CD4-positive, alpha-beta T cell (primary cell): ENCODE data around the gene IGFBP5. TPM values are rescaled to one million over a fixed set of nuclear protein-coding genes. Genes with fewer than 3 reads are reported as not detected.

Experiments
- ATAC-seq: fragments of 200-7000 bp; cut with Tn5 transposase; one replicate; pipeline ENCODE4 v1.10.0; 2022; ENCODE audit warnings: mild to moderate bottlenecking; ENCODE audit not compliant: poor library complexity
- CTCF ChIA-PET: fragments of 350-600 bp; sonication (Branson Sonifier 250); formaldehyde crosslinking; loops from one replicate; lab custom pipeline; 2021; ENCODE audit warnings: antibody characterized with exemption, inconsistent platforms; lab: Charles Lee
- POLR2A ChIA-PET: fragments of 350-600 bp; sonication (Branson Sonifier 250); formaldehyde crosslinking; loops from one replicate; lab custom pipeline; 2021; ENCODE audit warnings: antibody characterized with exemption, inconsistent platforms; lab: Charles Lee
- DNase-seq, 14 experiments: peaks; one replicate each; pipeline ENCODE4 v3.0.0-alpha.2; 2013 to 2020; ENCODE audit warnings: mixed read lengths in 2 of 14
- H3K27ac ChIP-seq, 2 donors: one replicate each; pipeline versions ENCODE4 v1.5.1 to v1.7.0; 2013; ENCODE audit warnings: low read length in 2 of 2, low read depth in 1 of 2, mild to moderate bottlenecking in 1 of 2
- H3K27me3 ChIP-seq, 2 experiments: 1 replicate in 1 of 2; 2 replicates in 1 of 2; pipeline versions ENCODE4 v1.6.1 to v1.7.0; 2013; ENCODE audit warnings: low read length in 2 of 2, control low read depth in 1 of 2, mild to moderate bottlenecking in 1 of 2, moderate library complexity in 1 of 2; ENCODE audit not compliant: insufficient read depth in 2 of 2, control insufficient read depth in 1 of 2
- H3K36me3 ChIP-seq: one replicate; pipeline ENCODE4 v1.6.1; 2013; ENCODE audit warnings: low read length, control low read depth; ENCODE audit not compliant: insufficient read depth
- H3K4me1 ChIP-seq: one replicate; pipeline ENCODE4 v1.6.1; 2013; ENCODE audit warnings: low read length, control low read depth; ENCODE audit not compliant: insufficient read depth
- H3K4me3 ChIP-seq: one replicate; pipeline ENCODE4 v1.5.1; 2013; ENCODE audit warnings: mild to moderate bottlenecking, low read length, moderate library complexity
- H3K9me3 ChIP-seq, 2 experiments: 1 replicate in 1 of 2; 2 replicates in 1 of 2; pipeline versions ENCODE4 v1.6.1 to v1.7.0; 2013; ENCODE audit warnings: low read length in 2 of 2, mild to moderate bottlenecking in 2 of 2, control low read depth in 1 of 2, moderate library complexity in 1 of 2; ENCODE audit not compliant: control insufficient read depth in 1 of 2, insufficient read depth in 1 of 2
- H3K27ac Mint-ChIP-seq: one replicate; pipeline ENCODE4 v1.8.0; 2020; ENCODE audit warnings: mixed read lengths
- H3K27me3 Mint-ChIP-seq: one replicate; pipeline ENCODE4 v1.8.0; 2021; ENCODE audit warnings: mixed read lengths
- H3K36me3 Mint-ChIP-seq: one replicate; pipeline ENCODE4 v1.8.0; 2021; ENCODE audit warnings: low read depth, mixed read lengths
- H3K4me1 Mint-ChIP-seq: one replicate; pipeline ENCODE4 v1.8.0; 2021; ENCODE audit warnings: low read depth, mixed read lengths
- H3K4me3 Mint-ChIP-seq: one replicate; pipeline ENCODE4 v1.8.0; 2020; ENCODE audit warnings: mild to moderate bottlenecking, mixed read lengths
- H3K9me3 Mint-ChIP-seq: one replicate; pipeline ENCODE4 v1.8.0; 2020; ENCODE audit warnings: mixed read lengths
- CTCF ChIP-seq: fragments of 200-600 bp; IDR thresholded peaks from one replicate; pipeline ENCODE4 v1.8.0; 2022; ENCODE audit warnings: antibody characterized with exemption, mild to moderate bottlenecking
- intact Hi-C, 2 experiments: fragments of 100-400 bp; cut with DNase I in 1 of 2; cut with micrococcal nuclease in 1 of 2; formaldehyde crosslinking; loops; one replicate each; pipeline versions ENCODE4 v1.15.1 to v1.9.0; 2023 to 2025; cut with DNase I, micrococcal nuclease
- total RNA-seq, 174 experiments: library from RNA in 2 of 174; stranded (reverse) in 2 of 174; gene quantifications; one replicate each; pipeline ENCODE4 v1.2.3 and lab custom pipeline; 2021 to 2026

The IGFBP5 gene
- total RNA-seq, 2 experiments from 2014 or later: not detected

GRCh38 chr2:216635701-216636550 lies 59.4 kb downstream of the IGFBP5 start:
- DNase-seq (no peak), ATAC-seq (no peak)
- CTCF ChIA-PET: no interaction called here
- Histone ChIP-seq H3K4me3 (no peak overlapping the region), H3K9me3 (peaks cover 0 to 10% of the 10 kb centered on the region in 2 experiments), H3K4me1 (peaks cover 11% of the 10 kb centered on the region), H3K27me3 (peaks cover 24 to 53% of the 10 kb centered on the region in 2 experiments), H3K27ac (no peak overlapping the region), H3K36me3 (no peaks in the 10 kb centered on the region)
- H3K36me3 Mint-ChIP-seq: no peaks in the 10 kb centered on the region
- no peak overlapping the region for H3K4me3 Mint-ChIP-seq
- H3K9me3 Mint-ChIP-seq: no peaks in the 10 kb centered on the region
- intact Hi-C loops: no loop called here
- peaks cover 32% of the 10 kb centered on the region for H3K4me1 Mint-ChIP-seq
- H3K27me3 Mint-ChIP-seq: peaks cover 79% of the 10 kb centered on the region
- POLR2A ChIA-PET: no interaction called here
- no peak for TF ChIP-seq CTCF
- H3K27ac Mint-ChIP-seq: no peak overlapping the region

DNA sequence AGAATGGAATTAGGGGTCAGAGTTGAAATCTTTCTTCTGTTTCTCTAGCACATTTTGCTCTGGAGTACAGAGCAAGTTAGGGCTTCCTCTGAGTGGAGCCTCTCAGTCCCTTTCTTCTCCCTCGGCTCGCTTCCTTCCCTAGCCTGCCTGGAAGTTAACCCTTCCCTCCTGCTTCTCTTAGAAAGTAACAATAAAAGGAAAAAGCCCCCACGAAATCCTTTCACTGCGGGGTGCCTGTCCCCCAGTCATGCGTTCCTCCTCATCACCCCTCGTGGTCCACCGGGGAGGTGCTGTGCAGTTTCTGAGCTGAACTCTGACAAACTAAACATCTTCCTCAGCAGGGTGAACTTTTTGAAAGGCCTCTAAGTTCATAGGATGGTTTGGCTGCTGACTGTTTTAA lies 60.2 kb downstream of the IGFBP5 start:
- H3K4me1 Mint-ChIP-seq: peaks cover 32% of the 10 kb centered on the region
- H3K27ac ChIP-seq: no peak overlapping the region
- peaks cover 0 to 10% of the 10 kb centered on the region in 2 experiments for H3K9me3 ChIP-seq
- H3K36me3 ChIP-seq: no peaks in the 10 kb centered on the region
- DNase-seq (no peak), ATAC-seq (no peak)
- peak overlapping the region; percentile 70 for H3K4me3 Mint-ChIP-seq
- no peak for TF ChIP-seq CTCF
- intact Hi-C loops: no loop called here
- H3K4me1 ChIP-seq: peaks cover 11% of the 10 kb centered on the region
- ChIA-PET POLR2A (no interaction called here), CTCF (no interaction called here)
- H3K4me3 ChIP-seq: no peak overlapping the region
- peaks cover 24 to 53% of the 10 kb centered on the region in 2 experiments for H3K27me3 ChIP-seq
- peaks cover 77% of the 10 kb centered on the region for H3K27me3 Mint-ChIP-seq
- no peaks in the 10 kb centered on the region for H3K36me3 Mint-ChIP-seq
- no peak overlapping the region for H3K27ac Mint-ChIP-seq
- H3K9me3 Mint-ChIP-seq: no peaks in the 10 kb centered on the region

GRCh38 chr2:216634370-216635148 lies 60.8 kb downstream of the IGFBP5 start:
- peaks cover 0 to 10% of the 10 kb centered on the region in 2 experiments for H3K9me3 ChIP-seq
- peaks cover 24 to 49% of the 10 kb centered on the region in 2 experiments for H3K27me3 ChIP-seq
- peaks cover 78% of the 10 kb centered on the region for H3K27me3 Mint-ChIP-seq
- intact Hi-C loops: no loop called here
- TF ChIP-seq CTCF: no peak
- peaks cover 32% of the 10 kb centered on the region for H3K4me1 Mint-ChIP-seq
- H3K4me1 ChIP-seq: peaks cover 11% of the 10 kb centered on the region
- H3K36me3 Mint-ChIP-seq: no peaks in the 10 kb centered on the region
- H3K36me3 ChIP-seq: no peaks in the 10 kb centered on the region
- CTCF ChIA-PET: no interaction called here
- no peak overlapping the region for H3K27ac ChIP-seq
- H3K4me3 ChIP-seq: no peak overlapping the region
- POLR2A ChIA-PET: no interaction called here
- no peak for DNase-seq
- H3K4me3 Mint-ChIP-seq: peak overlapping the region; percentile 76
- H3K9me3 Mint-ChIP-seq: no peaks in the 10 kb centered on the region
- no peak overlapping the region for H3K27ac Mint-ChIP-seq
- ATAC-seq: no peak
